Kidney (tissue), 14 donors: Measurements from ENCODE around the gene MMD2. TPM values are rescaled to one million over a fixed set of nuclear protein-coding genes. Genes with fewer than 3 reads are reported as not detected.
"Not testable (repeated sequence)": the region's sequence is repeated elsewhere in the genome, so short reads cannot be mapped to it uniquely, and the experiment has no call there.

ENCODE experiments used
- DNase-seq, 5 donors: peaks; one replicate each; pipeline ENCODE4 v3.0.0-alpha.2; 2013 to 2020
- FAIRE-seq: peaks from 2 replicates; lab custom pipeline; 2012; peaks lifted over from hg19 to GRCh38; lab: Jason Lieb, UNC
- H3K27ac ChIP-seq, 2 donors: one replicate each; pipeline ENCODE4 v1.7.0; 2013; ENCODE audit warnings: low read depth in 2 of 2, low read length in 2 of 2, inconsistent platforms in 1 of 2
- H3K27me3 ChIP-seq: one replicate; pipeline ENCODE4 v1.7.1; 2013; ENCODE audit warnings: low read length, inconsistent platforms; ENCODE audit not compliant: control insufficient read depth, insufficient read depth
- H3K36me3 ChIP-seq, 3 donors: one replicate each; pipeline versions ENCODE4 v1.7.0 to v1.7.1; 2013; ENCODE audit warnings: low read length in 3 of 3, control low read depth in 1 of 3, inconsistent platforms in 1 of 3; ENCODE audit not compliant: insufficient read depth in 3 of 3, control insufficient read depth in 2 of 3
- H3K4me1 ChIP-seq, 3 donors: one replicate each; pipeline versions ENCODE4 v1.7.0 to v1.7.1; 2013; ENCODE audit warnings: low read length in 3 of 3, inconsistent platforms in 1 of 3, low read depth in 1 of 3; ENCODE audit not compliant: control insufficient read depth in 2 of 3, insufficient read depth in 2 of 3
- H3K4me3 ChIP-seq, 3 donors: one replicate each; pipeline versions ENCODE4 v1.7.0 to v1.8.1; 2013; ENCODE audit warnings: low read length in 3 of 3, control low read depth in 1 of 3, inconsistent platforms in 1 of 3
- H3K9ac ChIP-seq, 3 donors: one replicate each; pipeline versions ENCODE4 v1.7.0 to v1.7.1; 2013; ENCODE audit warnings: low read length in 3 of 3, control low read depth in 1 of 3, inconsistent platforms in 1 of 3
- H3K9me3 ChIP-seq, 3 donors: one replicate each; pipeline versions ENCODE4 v1.7.0 to v1.7.1; 2013; ENCODE audit warnings: low read length in 3 of 3, control low read depth in 1 of 3, inconsistent platforms in 1 of 3; ENCODE audit not compliant: control insufficient read depth in 2 of 3, insufficient read depth in 1 of 3
- CTCF ChIP-seq: IDR thresholded peaks from 3 replicates; pipeline ENCODE4 v1.5.1; 2012; ENCODE audit warnings: mild to moderate bottlenecking, moderate library complexity, borderline replicate concordance; ENCODE audit not compliant: insufficient read depth; ENCODE audit errors: extremely low read depth
- intact Hi-C: fragments of 100-400 bp; cut with DNase I; formaldehyde crosslinking; loops from one replicate; pipeline ENCODE4 v1.11.1; 2022
- polyA plus RNA-seq: library from polyadenylated mRNA; stranded (reverse); fragments of 350-450 nt; fragmentation: Illumina TruSeq; extraction: RNeasy Lipid Tissue Mini Kit (QIAGEN cat#74804); gene quantifications from one replicate; pipeline ENCODE4 v1.2.3, GENCODE V29; 2014; ENCODE audit warnings: low read depth, low replicate concordance; ENCODE audit not compliant: insufficient read depth
- total RNA-seq: library from RNA; stranded (reverse); fragmentation: NEBNext Ultra II Directional; extraction: Animal tissue kit (Norgen Biotek cat#: 25700); gene quantifications from one replicate; pipeline ENCODE4 v1.2.1, GENCODE V29; 2021
- donor health status: control.
- donor health status: control.
- donor health status: control.
- donor health status: control.
- donor health status: control.
- donor health status: DM: yes; HTN: yes; CAD: no.
- donor health status: Normal renal cell carcinoma (clear cell type).

Gene MMD2
- total and polyA plus RNA-seq, 2 donors from 2014 or later: not detected

DNA sequence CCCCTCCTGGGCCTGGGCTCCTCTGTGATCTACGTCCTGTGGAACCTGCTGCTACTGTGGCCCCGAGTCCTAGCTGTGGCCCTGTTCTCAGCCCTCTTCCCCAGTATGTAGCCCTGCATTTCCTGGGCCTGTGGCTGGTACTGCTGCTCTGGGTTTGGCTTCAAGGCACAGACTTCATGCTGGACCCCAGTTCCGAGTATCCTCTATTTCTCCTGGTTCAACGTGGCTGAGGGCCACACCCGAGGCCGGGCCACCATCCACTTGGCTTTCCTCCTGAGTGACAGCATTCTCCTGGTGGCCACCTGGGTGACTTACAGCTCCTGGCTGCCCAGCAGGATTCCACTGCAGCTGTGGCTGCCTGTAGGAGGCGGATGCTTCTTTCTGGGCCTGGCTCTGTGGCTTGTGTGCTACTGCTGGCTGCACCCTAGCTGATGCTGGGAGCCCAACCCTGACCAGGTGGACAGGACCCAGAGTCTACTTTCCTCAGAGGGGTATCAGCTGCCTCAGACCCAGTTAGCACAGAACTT lies 37.8 kb upstream of the MMD2 start:
- peaks cover 0 to 17% (median 9%) of the 10 kb centered on the region in 3 donors for H3K36me3 ChIP-seq
- H3K9ac ChIP-seq: no peak overlapping the region
- H3K27ac ChIP-seq: no peak overlapping the region
- intact Hi-C loops: no loop called here
- H3K4me3 ChIP-seq: no peak overlapping the region
- H3K4me1 ChIP-seq: no peaks in the 10 kb centered on the region
- FAIRE-seq (no peak), DNase-seq (no peak)
- H3K27me3 ChIP-seq: no peaks in the 10 kb centered on the region
- TF ChIP-seq CTCF: no peak
- H3K9me3 ChIP-seq: no peaks in the 10 kb centered on the region

DNA sequence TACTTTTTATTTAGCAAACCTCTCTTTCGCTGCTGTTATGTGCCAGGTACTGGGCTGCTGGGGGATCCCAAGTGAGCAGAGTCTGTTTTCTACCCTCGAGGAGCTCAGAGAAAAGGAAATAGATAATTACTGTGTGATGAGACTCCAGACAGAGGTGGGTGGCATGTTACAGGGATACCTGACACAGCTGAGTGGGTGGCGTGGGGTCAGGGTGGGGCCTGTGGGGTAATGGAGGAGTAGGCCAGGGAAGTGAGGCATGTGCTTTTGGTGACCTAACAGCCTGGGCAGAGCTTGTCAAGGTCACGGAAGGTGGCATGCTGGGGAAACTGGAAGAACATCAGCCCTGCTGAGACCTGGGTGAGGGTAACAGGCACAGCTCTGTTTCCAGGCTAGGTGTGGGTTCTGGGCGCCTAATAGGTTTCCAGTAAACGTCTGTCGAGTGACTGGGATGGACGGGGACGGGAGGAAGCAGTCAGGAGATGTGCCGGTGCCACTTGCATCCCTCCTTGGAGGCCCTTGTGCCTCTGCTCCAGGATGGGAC lies 36.5 kb upstream of the MMD2 start:
- intact Hi-C loops: no loop called here
- H3K4me3 ChIP-seq: no peak overlapping the region
- peaks cover 0 to 18% (median 9%) of the 10 kb centered on the region in 3 donors for H3K36me3 ChIP-seq
- no peaks in the 10 kb centered on the region for H3K27me3 ChIP-seq
- FAIRE-seq (no peak), DNase-seq (no peak)
- no peaks in the 10 kb centered on the region for H3K4me1 ChIP-seq
- H3K9me3 ChIP-seq: no peaks in the 10 kb centered on the region
- no peak overlapping the region for H3K9ac ChIP-seq
- no peak overlapping the region for H3K27ac ChIP-seq
- TF ChIP-seq CTCF: no peak

GRCh38 chr7:4993471-4993870 lies 34.5 kb upstream of the MMD2 start:
- H3K4me3 ChIP-seq: no peak overlapping the region
- DNase-seq (no peak), FAIRE-seq (no peak)
- no peak overlapping the region for H3K27ac ChIP-seq
- TF ChIP-seq CTCF: no peak
- peaks cover 0 to 26% (median 9%) of the 10 kb centered on the region in 3 donors for H3K36me3 ChIP-seq
- intact Hi-C loops: no loop called here
- H3K9me3 ChIP-seq: no peaks in the 10 kb centered on the region
- H3K9ac ChIP-seq: no peak overlapping the region
- H3K4me1 ChIP-seq: no peaks in the 10 kb centered on the region
- H3K27me3 ChIP-seq: no peaks in the 10 kb centered on the region

- H3K9ac ChIP-seq, FAIRE-seq, H3K4me1 ChIP-seq, intact Hi-C loops, DNase-seq, H3K27me3 ChIP-seq, H3K4me3 ChIP-seq, H3K9me3 ChIP-seq, H3K27ac ChIP-seq: not testable (repeated sequence)
- H3K36me3 ChIP-seq: peaks cover 4 to 17% (median 12%) of the 10 kb centered on the region in 3 donors
Measured at GRCh38 chr7:4982741-4983140, 23.8 kb upstream of the MMD2 start.

DNA sequence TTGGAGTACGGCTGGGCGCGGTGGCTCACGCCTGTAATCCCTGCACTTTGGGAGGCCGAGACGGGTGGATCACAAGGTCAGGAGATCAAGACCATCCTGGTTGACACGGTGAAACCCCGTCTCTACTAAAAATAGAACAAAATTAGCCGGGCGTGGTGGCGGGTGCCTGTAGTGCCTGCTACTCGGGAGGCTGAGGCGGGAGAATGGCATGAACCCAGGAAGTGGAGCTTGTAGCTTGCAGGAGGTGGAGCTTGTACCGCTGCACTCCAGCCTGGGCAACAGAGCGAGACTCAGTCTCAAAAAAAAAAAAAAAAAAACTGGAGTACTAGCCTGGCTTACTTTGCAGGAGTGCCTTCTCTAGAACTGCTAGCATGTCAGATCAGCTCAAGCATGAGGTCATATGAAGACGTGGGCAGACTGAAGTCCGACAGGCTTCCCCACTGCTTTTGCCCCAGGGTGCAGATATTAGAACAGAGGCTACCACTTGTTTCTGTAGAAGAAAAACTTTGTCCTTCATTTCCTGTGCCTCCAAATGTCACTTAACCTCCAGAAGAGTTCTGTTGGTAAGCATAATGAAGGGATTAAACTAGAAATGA lies 22.4 kb upstream of the MMD2 start:
- H3K9me3 ChIP-seq, H3K4me1 ChIP-seq, H3K9ac ChIP-seq, H3K4me3 ChIP-seq, DNase-seq, H3K27ac ChIP-seq, FAIRE-seq, intact Hi-C loops, H3K27me3 ChIP-seq: not testable (repeated sequence)
- peaks cover 5 to 15% (median 13%) of the 10 kb centered on the region in 3 donors for H3K36me3 ChIP-seq

DNA sequence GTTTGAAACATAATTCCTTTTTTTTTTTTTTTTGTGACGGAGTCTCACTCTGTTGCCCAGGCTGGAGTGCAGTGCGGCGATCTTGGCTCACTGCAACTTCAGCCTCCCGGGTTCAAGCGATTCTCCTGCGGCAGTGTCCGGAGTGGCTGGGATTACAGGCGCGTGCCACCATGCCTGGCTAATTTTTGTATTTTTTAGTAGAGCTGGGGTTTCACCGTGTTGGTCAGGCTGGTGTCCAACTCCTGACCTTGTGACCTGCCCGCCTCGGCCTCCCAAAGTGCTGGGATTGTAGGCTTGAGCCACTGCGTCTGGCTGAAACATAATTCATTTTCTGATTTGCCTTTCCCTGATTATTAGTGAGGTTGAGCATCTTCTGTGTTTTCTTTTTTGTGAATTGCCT lies 16.6 kb upstream of the MMD2 start:
- FAIRE-seq, intact Hi-C loops, H3K27me3 ChIP-seq, H3K4me1 ChIP-seq, H3K9ac ChIP-seq, H3K4me3 ChIP-seq, H3K9me3 ChIP-seq, H3K36me3 ChIP-seq, H3K27ac ChIP-seq: not testable (repeated sequence)
- peak in 1 of 5 donors; percentile 19 for DNase-seq
